COLO668 (cell line): ENCODE results near the gene MRPS7.

ENCODE experiments used
- DNase-seq: peaks from one replicate; lab custom pipeline; 2025; ENCODE audit not compliant: unreplicated experiment; lab: John Stamatoyannopoulos, UW

Gene MRPS7

DNA sequence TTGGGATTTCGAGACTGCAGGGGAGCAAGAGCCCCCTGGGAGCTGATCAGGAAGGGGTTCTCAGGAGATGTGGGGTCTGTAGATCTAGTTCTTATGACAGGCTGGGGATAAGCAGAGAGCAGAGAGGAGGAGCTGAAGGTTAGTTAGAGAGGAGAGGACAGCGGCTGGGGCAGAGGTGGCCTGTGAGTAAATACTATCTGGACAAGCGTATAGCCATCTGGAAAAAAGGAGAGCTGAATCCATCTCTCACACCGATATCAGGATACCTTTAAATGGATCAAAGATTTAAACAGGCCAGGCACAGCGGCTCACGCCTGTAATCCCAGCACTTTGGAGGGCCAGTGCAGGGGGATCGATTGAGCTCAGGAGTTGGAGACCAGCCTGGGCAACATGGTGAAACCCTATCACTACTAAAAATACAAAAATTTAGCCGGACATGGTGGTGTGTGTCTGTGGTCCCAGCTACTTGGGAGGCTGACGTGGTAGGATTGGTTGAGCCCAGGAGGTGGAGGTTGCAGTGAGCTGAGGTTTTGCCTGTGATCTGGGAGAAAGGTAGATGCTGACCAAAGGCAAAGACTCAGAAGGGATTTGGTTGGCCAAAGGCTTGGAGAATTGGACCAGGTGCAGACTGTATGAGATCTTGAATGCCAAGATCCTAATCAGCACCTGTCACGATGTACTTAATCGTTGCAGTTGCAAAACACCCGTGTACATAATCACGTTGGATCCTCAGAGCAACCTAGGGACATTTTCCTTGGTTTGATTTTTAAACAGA lies 46.5 kb downstream of the MRPS7 start:
- DNase-seq = no peak

DNA sequence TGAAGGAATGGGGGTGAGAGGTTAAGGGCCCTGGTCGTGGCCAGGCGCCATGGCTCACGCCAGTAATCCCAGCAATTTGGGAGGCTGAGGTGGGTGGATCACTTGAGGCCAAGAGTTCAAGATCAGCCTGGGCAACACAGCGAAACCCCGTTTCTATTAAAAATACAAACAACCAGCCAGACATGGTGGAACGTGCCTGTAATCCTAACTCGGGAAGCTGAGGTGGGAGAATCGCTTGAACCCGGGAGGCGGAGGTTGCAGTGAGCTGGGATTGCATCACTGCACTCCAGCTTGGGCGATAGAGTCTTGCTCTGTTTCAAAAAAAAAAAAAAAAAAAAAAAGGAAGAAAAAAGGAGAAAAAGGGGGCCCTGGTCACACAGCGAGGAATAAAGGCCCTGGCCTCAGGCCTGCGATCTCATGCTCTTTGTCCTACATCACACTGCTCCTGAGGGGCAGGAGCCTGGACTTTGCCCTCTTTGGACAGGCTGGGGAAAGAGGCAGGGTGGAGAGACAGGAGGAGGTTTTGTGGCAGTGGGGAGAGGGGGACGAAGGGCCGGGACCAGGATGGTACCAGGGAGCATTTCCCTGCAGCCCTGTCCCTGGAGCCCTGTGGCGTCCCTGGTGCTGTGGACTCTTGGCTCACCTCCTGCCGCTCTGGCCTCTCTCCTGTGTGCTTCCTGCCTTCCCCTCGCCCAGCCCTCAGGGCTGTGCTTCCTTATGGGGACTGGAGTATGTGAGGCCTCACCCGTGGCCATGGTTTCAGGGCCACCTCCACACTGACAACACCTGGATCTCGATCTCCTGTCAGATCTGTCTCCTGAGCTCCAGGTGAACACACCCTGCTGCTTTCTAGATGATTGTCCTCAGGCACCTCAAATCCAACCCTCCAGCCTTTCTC lies 47.3 kb downstream of the MRPS7 start:
- peak; percentile 36 for DNase-seq

DNA sequence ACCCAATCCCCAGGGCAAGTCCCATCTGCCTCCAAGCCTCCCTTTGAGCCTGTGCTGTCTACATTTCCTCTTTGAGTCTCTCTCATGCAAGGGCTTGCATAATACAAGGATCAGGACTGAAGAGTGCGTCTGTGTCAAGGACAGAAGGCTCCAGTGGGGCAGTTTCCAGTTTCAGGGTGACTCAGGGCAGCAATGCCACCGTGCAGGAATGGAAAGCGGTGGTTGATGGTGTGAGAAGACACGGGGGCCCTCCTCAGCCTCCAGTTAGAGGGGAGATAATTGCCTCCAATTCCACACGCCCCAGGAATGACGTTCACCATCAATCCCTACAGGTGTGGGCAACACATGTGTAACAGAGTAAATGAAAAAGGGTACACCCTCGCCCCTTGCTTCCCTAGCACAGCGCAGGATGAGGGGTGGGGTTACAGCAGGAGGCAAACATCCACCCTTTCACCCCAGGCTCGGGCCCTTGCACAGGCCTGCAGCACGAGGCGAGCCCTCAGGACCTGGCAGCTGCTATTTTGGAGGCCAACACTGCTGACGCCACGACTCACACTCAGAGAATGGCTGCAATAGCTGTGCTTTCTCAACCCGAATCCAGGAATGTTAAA lies 52.4 kb downstream of the MRPS7 start:
- DNase-seq = no peak

GRCh38 chr17:75315541-75316243 lies 54.0 kb downstream of the MRPS7 start:
- DNase-seq = no peak
